Stimulated activated CD4-positive, alpha-beta T cell treated with anti-CD3 and anti-CD28 coated beads, Interleukin-1b, Interleukin-23, amount 100 ng/mL, for 48 hours (primary cell): ENCODE measurements around the gene GET3.

Experiments used
- DNase-seq: peaks from one replicate; pipeline ENCODE4 v3.0.0-alpha.2; 2020

GET3 gene

DNA sequence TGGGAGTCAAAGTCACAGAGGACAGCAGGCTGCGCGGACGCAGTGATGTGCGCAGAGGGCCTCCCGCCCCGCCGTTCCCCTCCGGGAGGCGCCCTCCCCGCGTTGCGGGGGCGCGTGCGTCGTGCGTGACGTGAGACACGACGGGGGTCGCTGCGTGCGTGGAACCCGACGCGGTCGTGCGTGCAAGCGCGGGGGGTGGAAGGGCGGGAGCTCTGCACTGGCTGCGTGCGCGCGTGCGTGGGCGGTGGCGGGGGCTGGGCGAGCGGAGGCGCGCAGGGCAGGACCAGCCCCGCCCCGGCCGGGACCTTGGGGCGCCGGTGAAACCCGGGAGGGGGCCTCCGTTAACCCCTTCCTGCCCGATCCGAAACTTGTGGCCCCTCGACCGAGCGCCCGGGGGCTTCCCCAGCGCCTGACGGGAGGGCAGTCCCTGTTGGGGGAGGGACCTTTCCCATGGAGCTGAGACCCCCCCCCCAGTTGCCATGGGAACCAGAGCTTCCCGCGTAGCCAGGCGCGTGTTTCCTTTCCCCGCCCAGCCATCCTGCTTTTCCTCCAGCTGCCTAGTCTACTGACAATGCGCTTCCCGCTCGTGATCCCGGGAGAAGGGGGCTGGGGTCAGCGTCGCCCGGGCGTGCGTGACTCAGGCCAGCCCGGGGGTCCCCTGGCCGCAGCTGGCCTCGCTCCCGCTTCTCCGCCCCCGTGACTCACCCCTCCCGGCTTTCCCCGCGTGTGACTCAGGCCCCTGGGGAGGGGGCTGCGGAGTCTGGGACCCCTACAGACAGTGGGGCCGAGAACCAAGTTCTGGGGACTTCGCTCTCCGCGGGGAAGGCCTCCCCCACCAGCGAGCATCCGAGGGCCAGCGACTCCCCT lies 45.4 kb downstream of the GET3 start:
- DNase-seq = peak; percentile 89

DNA sequence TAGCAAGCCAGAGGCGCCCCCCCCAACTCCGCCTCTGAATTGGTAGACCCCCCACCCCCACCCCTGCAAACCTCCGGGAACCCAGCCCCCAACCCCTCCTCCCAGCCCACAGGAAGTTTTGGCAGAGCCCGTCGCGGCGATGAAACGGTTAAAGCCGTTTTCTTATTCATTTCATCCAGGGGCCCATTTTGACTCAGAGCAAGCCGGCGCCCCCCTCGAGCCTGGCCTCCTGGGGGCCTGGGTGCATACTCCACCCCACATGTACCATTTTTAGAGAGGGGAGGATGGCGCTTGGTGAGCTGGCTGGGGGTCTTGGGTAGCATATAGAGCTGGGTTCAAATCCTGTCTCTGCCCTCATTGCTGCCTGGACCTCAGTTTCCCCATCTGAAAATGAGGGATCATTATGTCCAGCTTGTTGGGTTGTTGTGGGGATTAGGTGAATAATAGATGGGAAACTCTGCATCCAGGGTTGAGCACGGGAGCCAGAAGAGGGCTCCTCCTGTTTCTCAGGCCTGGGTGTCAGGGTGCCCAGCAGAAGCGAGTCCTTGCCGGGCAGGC lies 46.1 kb downstream of the GET3 start:
- peak; percentile 83 for DNase-seq

DNA sequence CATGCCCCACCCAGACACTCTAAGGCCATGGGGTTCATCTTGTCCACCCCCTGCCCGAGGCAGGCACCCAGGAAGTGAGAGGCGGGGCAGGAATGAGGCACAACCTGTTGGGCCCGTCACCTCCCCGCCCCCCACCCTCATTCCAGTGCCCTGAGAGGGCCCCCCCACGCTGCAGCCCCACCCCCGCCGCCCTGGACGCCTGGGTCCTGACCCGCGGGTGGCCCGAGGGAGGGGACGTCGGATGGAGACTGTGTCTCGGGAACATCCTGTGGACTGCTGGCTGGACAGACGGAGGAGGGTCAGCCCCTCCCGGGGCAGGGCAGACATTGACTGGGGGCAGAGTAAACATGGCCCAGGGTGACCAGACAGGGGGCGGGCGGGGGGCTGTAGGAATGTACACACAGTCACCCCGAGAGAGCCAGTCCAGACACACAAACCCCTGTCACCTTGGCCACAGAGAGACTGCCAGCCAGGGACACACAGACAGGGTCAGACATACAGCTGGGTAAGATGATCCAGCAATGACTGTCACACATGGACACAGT lies 46.6 kb downstream of the GET3 start:
- DNase-seq = peak; percentile 15

DNA sequence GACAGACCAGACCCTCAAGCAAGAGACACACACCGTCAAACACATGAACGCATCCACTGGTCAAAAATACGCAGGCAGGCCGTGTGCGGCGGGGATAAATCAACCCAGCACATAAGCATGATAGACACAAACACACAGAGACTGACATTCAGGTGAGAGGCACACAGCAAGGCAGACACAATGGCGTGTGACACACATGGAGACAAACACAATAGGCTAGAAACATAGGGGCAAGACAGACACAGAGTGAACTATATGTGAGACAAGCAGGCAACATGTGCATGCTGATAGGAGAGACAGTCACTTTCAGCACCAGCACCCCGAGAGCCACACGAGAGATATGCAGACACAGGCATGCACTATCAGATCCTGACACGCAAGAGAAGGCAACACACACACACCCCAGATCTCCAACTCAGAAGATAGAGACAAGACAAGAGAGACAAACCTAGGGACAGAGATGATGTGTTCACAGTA lies 47.1 kb downstream of the GET3 start:
- peak; percentile 27 for DNase-seq

DNA sequence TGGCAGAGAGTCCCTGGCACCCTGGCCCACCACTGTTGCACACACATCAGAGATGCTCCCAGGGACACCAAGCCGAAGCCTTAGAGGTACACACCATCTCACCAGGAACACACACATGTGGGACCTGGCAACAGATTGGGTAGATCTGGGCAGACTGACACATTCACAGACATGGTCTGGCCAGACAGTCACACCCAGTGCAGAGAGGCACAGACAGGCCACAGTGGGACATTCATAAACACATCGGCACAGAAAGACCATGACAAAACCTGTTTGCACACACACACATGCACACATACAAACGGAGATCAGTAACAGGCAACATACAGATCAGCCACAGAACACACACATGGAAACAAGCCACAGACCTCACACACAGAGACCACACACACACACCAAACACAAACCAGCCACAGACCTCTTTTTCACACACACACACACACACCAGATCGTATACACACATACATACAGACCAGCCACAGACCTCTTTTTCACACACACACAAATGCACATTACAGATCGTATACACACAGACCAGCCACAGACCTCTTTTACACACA lies 47.7 kb downstream of the GET3 start:
- DNase-seq = no peak

DNA sequence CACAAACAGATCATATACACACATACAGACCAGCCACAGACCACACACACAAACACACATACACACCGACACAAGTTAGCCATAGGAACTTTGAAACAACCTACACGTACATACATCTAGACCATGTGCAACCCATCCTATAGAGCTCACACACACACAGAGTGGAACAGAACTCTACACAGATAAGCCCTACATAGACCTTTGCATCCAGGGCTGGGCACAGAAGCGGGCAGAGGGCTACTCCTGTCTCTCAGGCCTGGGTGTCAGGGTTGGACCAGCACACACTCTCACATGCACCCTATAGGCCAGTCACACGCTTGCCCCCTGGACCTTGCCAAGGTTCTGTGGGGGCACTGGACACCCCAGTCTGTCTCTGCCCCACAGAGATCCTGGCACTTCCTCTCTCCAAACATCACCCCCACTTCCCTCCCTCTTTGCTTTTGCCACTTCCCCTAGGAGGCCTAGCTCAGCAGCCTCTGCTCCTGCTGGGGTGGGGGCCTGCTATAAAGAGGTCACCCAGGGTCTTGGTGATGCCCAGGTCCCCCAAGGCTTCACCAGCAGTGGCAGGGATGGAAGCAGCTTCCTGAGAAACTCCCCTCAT lies 48.2 kb downstream of the GET3 start:
- no peak for DNase-seq

DNA sequence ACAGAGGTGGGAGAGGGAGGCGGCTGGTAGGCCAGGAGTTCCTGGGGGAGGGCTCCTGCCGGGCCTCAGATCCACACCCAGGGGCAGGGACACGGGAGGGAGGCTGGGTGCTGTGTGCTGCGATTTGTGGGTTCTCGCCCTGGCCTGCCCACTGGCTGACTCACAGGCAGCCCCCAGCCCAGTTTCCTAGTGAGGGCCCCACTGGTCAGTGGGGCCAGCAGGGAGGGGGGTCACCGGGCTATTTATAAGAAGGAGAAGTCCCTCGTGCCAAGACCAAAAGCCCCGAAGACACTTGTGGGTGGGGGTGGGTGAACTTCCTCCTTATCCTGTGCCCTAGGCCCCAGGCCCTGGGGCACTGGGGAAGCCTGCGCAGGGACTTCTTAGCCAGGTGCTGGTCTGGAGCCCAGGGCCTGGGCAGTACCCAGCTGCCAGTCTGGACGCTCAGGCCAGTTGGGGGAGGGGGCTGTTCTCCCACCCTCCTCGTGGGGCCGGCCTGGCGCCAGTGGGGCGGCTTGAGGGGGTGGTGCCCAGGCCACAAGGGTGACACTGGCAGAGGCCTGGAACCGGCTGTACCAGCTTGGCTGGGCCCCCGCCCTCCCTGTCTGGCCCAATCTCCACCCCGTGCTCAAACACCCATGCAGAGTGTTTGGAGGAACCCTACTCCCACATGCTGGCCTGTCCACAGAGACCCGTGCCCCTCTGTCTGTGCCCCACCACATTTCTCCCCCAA lies 49.0 kb downstream of the GET3 start:
- DNase-seq = no peak

DNA sequence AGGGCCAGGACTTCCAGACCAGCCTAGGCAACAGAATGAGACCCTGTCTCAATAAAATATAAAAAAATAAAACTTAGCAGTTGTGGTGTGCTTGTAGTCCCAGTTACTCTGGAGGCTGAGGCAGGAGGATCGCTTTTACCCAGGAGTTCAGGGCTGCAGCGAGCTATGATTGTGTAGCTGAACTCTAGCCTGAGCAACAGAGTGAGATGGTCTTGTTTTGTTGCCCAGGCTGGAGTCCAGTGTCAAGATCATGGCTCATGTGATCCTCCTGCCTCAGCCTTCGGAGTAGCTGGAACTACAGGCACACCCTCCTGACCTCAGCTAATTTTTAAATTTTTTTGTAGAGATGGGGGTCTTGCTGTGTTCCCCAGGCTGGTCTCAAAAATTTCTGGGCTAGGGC lies 49.7 kb downstream of the GET3 start:
- no peak for DNase-seq

DNA sequence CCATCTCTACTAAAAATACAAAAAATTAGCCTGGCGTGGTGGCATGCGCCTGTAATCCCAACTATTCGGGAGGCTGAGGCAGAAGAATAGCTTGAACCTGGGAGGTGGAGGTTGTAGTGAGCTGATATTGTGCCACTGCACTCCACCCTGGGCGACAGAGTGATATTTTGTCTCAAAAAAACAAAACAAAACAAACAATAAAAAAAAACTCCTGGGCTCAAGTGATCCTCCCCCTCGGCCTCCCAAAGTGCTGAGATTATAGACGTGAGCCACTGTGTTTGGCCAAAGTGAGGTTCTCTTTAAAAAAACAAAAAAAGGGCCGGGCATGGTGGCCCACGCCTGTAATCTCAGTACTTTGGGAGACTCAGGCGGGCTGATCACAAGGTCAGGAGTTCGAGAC lies 50.2 kb downstream of the GET3 start:
- DNase-seq = no peak

DNA sequence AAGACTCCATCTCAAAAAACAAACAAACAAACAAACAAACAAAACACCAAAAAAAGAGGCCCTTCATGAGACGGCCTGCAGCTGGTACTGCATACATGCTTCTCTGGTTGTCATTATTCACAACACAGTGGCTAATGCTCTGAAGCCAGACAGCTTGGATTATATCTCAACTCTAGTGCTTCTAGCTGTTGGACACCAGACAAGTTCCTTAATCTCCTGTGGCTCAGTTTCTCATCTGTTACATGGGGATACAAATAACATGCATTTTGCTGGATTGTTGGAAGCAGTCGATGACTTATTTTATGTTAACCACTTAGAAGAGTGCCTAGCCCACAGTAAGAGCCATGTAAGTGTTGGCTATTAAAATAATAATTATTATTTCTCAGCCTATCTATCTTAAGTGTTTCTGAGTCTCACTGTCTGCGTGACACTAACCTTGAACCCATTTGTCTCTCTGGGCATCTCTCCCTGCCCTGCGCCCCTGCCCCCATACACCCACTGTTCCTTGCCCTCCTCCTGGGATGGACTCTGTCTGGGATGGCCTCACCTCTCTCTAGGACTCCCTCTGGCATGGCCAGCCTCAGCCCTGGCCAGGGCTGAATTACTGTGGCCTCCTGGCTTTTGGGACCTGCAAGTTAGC lies 50.9 kb downstream of the GET3 start:
- no peak for DNase-seq

DNA sequence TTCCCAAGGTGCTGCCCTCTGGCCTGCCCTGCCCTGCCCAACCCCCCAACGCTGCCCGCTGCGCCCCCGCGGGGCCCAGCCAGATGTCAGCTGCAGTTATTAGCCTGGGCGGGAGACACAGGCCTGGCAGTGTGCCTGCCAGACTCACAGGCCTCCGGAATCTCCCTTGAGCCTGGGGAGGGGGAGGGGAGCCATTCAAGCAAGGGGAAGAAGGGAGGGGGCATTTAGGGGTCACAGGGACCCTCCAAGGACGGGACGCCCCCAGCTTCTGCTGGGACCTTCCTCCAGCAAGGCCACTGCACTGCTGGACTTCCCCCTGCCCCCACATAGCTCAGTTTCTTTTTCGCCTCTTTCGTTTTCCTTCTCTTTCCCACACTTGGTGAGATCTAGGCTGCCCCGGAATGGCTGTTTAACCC lies 51.4 kb downstream of the GET3 start:
- peak; percentile 37 for DNase-seq

DNA sequence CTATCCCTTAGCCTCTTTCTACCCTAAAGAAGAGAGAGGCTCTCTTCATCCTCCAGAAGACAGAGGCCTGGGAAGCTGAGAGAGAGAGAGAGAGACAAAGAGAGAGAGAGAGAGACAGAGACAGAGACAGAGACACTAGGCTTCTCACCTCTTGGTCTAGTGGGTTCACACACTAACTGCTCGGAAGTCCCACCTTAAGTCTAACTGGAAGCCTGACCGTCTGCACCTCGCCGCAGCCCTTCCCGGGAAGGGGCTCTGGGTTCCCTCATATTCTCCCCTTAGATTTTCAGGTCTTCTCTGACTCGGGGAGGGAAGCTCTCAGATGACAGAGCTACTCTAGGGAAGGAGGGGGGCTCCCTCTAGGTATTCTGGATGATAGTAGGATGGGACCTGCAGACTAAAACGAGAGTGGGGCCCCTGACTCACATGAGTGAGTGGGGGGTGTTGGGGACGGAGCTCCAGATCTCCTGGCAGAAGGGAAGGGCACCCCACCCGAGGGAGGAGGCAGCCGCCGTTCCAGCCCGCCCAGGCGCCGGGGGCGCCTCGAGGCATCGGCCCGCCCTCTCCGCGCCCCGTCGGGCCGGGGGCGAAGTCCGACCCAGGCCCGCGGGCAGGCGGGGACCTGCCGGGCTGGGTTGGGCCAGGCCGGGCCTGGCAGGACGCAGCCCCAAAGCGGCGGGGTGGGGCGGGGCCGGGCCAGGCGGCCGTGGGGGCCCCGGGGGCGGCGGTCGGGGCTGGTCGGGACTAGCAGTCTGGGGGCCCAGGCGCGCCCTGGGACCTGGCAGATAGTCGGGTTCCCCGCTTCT lies 52.0 kb downstream of the GET3 start:
- DNase-seq = peak; percentile 41

DNA sequence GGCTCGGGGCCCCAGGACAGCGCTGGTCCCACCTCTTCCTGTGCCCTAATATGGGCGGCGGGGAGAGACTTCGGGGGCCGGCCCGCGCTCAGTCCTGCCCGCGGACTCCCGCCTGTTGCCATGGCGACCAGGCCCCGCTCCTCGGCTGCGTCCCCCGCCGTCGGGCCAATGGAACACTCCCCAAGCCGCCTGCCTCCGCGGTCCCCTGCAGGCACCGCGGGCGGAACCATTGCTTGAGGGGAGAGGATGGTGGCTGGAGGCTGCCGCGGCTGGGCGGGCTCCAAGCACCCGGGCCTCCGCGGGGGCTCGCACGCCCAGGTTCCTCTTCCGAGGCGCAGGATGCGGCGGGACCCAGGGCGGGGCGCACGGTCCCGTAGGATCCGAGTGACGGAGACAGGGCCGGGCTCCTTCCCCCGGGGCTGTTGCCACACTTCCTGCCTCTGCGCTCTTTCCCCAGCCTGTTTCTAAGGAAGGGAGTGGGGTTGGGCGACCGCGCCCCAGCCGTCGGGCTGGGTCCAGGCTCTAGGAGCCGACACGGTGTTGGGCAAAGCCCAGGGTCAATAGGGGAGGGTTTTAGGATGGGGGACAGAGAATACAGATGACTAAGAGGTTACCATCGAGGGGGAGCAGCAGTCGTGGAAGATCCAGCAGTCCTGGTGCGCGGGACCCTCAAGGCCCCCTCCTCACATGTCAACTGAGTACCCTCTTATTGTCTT lies 52.8 kb downstream of the GET3 start:
- DNase-seq = peak; percentile 98

DNA sequence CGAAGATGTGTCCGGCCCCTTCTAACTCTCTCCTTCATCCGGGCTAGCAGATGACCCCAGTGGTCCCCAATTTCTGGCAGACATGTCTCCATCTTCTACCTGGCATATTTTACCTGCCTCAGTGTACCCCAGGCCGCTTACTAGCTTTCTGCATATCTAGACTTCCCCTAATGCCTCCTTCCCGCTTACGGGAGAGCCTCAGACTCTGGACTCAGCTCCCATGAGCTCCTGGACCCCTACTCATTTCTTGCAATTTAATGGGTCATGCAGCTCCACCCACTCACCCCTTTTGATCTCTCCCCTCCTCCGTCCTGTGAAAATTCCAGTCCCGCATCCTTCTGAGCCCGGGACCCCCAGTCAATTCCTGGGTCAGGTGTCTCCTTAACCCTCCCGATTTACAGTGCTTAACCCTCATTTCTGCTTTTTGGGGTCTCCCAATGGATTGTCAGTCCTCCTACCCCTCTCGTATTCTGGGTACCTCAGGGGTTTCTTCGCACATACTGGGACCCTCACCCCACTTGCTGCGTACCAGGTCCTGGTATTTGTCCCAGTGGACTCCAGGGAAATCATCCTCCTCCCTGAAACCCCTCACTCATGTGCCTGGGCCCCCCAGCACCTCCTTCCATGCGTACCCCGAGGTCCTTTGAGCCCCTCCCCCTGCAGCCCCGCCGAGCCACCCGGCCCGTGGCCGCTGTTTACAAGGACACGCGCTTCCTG lies 53.5 kb downstream of the GET3 start:
- DNase-seq = no peak

DNA sequence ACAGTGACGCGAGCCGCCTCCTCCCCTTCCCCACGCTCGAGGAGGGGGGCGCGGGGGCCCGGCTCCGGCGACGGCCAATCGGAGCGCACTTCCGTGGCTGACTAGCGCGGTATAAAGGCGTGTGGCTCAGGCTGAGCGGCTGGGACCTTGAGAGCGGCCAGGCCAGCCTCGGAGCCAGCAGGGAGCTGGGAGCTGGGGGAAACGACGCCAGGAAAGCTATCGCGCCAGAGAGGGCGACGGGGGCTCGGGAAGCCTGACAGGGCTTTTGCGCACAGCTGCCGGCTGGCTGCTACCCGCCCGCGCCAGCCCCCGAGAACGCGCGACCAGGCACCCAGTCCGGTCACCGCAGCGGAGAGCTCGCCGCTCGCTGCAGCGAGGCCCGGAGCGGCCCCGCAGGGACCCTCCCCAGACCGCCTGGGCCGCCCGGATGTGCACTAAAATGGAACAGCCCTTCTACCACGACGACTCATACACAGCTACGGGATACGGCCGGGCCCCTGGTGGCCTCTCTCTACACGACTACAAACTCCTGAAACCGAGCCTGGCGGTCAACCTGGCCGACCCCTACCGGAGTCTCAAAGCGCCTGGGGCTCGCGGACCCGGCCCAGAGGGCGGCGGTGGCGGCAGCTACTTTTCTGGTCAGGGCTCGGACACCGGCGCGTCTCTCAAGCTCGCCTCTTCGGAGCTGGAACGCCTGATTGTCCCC lies 54.2 kb downstream of the GET3 start, which contains the start of gene JUNB:
Gene JUNB, plus strand, starts transcription at position 142 of the 706 bp plus-strand sequence. Its CDS starts 286 bp downstream, at position 428.
- peak; percentile 97 for DNase-seq

DNA sequence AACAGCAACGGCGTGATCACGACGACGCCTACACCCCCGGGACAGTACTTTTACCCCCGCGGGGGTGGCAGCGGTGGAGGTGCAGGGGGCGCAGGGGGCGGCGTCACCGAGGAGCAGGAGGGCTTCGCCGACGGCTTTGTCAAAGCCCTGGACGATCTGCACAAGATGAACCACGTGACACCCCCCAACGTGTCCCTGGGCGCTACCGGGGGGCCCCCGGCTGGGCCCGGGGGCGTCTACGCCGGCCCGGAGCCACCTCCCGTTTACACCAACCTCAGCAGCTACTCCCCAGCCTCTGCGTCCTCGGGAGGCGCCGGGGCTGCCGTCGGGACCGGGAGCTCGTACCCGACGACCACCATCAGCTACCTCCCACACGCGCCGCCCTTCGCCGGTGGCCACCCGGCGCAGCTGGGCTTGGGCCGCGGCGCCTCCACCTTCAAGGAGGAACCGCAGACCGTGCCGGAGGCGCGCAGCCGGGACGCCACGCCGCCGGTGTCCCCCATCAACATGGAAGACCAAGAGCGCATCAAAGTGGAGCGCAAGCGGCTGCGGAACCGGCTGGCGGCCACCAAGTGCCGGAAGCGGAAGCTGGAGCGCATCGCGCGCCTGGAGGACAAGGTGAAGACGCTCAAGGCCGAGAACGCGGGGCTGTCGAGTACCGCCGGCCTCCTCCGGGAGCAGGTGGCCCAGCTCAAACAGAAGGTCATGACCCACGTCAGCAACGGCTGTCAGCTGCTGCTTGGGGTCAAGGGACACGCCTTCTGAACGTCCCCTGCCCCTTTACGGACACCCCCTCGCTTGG lies 55.0 kb downstream of the GET3 start:
- DNase-seq = peak; percentile 84

DNA sequence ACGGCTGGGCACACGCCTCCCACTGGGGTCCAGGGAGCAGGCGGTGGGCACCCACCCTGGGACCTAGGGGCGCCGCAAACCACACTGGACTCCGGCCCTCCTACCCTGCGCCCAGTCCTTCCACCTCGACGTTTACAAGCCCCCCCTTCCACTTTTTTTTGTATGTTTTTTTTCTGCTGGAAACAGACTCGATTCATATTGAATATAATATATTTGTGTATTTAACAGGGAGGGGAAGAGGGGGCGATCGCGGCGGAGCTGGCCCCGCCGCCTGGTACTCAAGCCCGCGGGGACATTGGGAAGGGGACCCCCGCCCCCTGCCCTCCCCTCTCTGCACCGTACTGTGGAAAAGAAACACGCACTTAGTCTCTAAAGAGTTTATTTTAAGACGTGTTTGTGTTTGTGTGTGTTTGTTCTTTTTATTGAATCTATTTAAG lies 55.6 kb downstream of the GET3 start:
- DNase-seq = no peak
